Osteoblast (primary cell): ENCODE measurements around the gene GGA3. TPM values are rescaled to one million over a fixed set of nuclear protein-coding genes. Genes with fewer than 3 reads are reported as not detected.

Experiments used
- DNase-seq: peaks from one replicate; pipeline ENCODE4 v3.0.0; 2011; ENCODE audit warnings: low spot score, mixed read lengths; ENCODE audit not compliant: insufficient read length; ENCODE audit errors: missing footprints
- H2AFZ ChIP-seq: 2 replicates; pipeline ENCODE4 v1.6.0; 2011; ENCODE audit warnings: mild to moderate bottlenecking, low read length
- H3K27ac ChIP-seq: 2 replicates; pipeline ENCODE4 v1.5.1; 2011; ENCODE audit warnings: mild to moderate bottlenecking, low read depth, low read length, moderate library complexity
- H3K27me3 ChIP-seq: 2 replicates; pipeline ENCODE4 v1.6.0; 2012; ENCODE audit warnings: mild to moderate bottlenecking, control low read depth, inconsistent platforms, low read length, moderate library complexity; ENCODE audit not compliant: insufficient read depth
- H3K36me3 ChIP-seq: 2 replicates; pipeline ENCODE4 v1.5.1; 2011; ENCODE audit warnings: mild to moderate bottlenecking, low read length, control low read depth, moderate library complexity; ENCODE audit not compliant: insufficient read depth
- H3K4me1 ChIP-seq: 2 replicates; pipeline ENCODE4 v1.5.1; 2011; ENCODE audit warnings: mild to moderate bottlenecking, low read length, control low read depth, moderate library complexity; ENCODE audit not compliant: insufficient read depth
- H3K4me2 ChIP-seq: 2 replicates; pipeline ENCODE4 v1.6.0; 2011; ENCODE audit warnings: mild to moderate bottlenecking, low read length; ENCODE audit not compliant: insufficient read depth
- H3K4me3 ChIP-seq: fragments of 200-600 bp; sonication (generic); 3 replicates; pipeline ENCODE4 v1.5.1; 2012; ENCODE audit warnings: mild to moderate bottlenecking, low read length, inconsistent platforms; ENCODE audit not compliant: insufficient read depth
- H3K79me2 ChIP-seq: 2 replicates; pipeline ENCODE4 v1.6.0; 2012; ENCODE audit warnings: mild to moderate bottlenecking, low read length, control low read depth, inconsistent platforms; ENCODE audit not compliant: insufficient read depth
- H3K9me3 ChIP-seq: 2 replicates; pipeline ENCODE4 v1.5.1; 2011; ENCODE audit warnings: low read depth, low read length, control low read depth
- H4K20me1 ChIP-seq: 2 replicates; pipeline ENCODE4 v1.6.0; 2012; ENCODE audit warnings: mild to moderate bottlenecking, low read length, control low read depth; ENCODE audit not compliant: insufficient read depth
- total RNA-seq: library from RNA; depleted of rRNA; stranded (reverse); fragments of >200 nt; gene quantifications from 2 replicates; pipeline ENCODE4 v1.2.3, GENCODE V29; 2012
- TF ChIP-seq, protein P1 (sequence below): IDR thresholded peaks from 2 replicates; pipeline ENCODE4 v1.5.1; 2011; ENCODE audit warnings: mild to moderate bottlenecking, low read depth, low read length, moderate library complexity; ENCODE audit errors: extremely low read depth

GGA3 gene
- total RNA-seq, 1 donor = 9.0 TPM

DNA sequence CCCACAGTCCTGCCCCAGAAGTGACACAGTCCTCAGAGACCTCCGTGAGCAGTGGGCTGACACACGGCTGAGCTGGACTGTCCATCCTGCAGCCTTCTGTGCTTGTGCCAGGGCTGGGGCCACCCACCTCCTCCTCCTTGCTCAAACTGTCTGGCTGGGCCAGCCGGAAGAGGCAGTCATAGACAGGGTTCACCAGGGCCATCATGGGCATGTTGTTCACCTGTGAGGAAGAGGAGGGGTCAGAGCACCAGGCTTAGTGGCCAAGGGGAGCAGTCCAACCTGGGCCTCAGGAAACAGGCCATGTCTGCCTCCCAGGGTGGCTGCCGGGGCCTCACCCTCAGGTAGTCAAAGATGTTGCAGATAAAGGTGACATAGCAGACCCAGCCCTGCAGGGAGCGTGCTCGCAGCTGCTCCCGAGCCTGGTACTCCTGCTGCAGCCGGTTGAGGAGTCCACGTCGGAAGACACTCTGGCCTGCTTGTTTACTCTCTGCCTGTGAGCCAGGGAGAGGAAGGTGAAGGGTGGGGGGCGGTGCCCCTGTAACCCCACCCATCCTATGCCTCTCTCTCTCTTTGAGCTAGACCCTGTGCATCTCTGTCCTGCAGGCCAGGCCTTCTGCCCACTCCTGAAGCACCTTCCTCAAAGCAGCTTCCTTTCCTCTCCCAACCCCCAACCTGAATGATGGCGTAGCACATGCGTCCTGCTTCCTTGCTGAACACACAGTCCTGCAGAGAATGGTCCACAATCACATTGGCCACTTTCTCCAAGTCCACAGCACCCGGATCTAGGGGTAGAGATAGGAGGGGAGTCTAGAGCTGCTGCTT is 6.2 kb upstream of the GGA3 start:
- Histone ChIP-seq H3K9me3 (no peaks in the 10 kb centered on the region), H3K36me3 (peaks cover 29% of the 10 kb centered on the region), H3K27ac (no peak overlapping the region), H3K4me2 (no peak overlapping the region), H3K79me2 (peaks cover 9% of the 10 kb centered on the region), H4K20me1 (peaks cover 4% of the 10 kb centered on the region), H3K4me3 (no peak overlapping the region), H3K4me1 (peaks cover 36% of the 10 kb centered on the region), H2AFZ (no peak overlapping the region), H3K27me3 (no peaks in the 10 kb centered on the region)
- TF ChIP-seq, protein P1, sequence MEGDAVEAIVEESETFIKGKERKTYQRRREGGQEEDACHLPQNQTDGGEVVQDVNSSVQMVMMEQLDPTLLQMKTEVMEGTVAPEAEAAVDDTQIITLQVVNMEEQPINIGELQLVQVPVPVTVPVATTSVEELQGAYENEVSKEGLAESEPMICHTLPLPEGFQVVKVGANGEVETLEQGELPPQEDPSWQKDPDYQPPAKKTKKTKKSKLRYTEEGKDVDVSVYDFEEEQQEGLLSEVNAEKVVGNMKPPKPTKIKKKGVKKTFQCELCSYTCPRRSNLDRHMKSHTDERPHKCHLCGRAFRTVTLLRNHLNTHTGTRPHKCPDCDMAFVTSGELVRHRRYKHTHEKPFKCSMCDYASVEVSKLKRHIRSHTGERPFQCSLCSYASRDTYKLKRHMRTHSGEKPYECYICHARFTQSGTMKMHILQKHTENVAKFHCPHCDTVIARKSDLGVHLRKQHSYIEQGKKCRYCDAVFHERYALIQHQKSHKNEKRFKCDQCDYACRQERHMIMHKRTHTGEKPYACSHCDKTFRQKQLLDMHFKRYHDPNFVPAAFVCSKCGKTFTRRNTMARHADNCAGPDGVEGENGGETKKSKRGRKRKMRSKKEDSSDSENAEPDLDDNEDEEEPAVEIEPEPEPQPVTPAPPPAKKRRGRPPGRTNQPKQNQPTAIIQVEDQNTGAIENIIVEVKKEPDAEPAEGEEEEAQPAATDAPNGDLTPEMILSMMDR = peak; percentile 6
- DNase-seq = no peak

DNA sequence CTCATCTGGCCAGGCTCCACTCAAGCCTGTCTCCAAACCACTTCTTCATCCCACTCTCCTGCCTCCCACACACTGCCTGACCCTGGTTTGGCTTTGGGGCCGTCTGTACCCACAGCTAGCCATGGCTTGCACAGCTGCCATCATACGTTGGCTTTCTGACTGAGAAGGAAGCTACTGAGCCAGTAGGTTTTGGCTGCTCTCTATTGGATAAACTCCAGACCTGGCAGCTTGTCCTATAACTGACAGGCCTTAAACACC is 5.7 kb upstream of the GGA3 start:
- no peak overlapping the region for H3K4me2 ChIP-seq
- no peaks in the 10 kb centered on the region for H3K27me3 ChIP-seq
- DNase-seq = no peak
- no peaks in the 10 kb centered on the region for H4K20me1 ChIP-seq
- H3K4me3 ChIP-seq = no peak overlapping the region
- no peak overlapping the region for H2AFZ ChIP-seq
- TF ChIP-seq, protein P1 = no peak
- peaks cover 14% of the 10 kb centered on the region for H3K79me2 ChIP-seq
- H3K36me3 ChIP-seq = peaks cover 29% of the 10 kb centered on the region
- no peak overlapping the region for H3K27ac ChIP-seq
- H3K4me1 ChIP-seq = peaks cover 36% of the 10 kb centered on the region
- no peaks in the 10 kb centered on the region for H3K9me3 ChIP-seq

DNA sequence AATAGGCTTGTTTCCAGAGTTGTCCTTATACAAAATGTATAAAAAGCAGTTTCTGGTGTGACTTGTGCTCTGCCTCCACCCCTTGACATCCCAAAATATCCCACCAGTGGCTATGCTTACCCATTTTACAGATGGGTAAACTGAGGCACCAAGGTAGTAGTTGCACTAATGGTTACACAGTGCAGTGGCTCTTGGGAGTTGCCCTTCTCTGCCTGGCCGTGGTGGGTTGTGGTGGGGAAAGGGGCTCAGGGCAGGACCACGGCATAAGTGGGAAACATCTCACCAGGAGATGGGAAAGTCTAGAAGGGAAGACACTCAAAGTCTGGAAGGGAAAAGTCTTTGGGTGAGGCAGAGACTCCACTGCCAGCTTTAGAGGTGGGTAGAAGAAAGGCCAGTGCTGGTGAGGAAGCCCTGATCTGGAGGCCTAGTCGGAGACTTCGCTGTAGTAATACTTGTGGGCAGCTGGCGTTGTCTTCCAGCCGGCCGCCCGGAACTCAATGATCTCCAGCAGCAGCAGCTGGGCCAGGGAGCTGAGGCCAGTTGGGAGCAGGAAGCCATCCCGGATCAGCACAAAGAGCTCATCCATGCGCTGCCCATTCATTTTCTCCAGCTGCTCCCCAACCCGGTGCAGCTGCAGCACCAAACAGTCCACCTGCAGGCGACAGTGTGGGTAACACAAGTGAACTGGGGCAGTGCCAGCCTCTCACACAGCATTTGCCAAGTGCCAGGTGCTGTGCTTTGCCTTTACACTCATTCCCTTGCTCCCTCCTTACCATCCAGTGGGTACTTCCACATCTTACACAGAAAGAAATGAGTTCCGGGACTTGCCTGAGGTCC is 5.1 kb upstream of the GGA3 start:
- no peak overlapping the region for H3K4me3 ChIP-seq
- H3K4me2 ChIP-seq = no peak overlapping the region
- H3K9me3 ChIP-seq = no peaks in the 10 kb centered on the region
- DNase-seq = peak; percentile 68
- peaks cover 31% of the 10 kb centered on the region for H3K4me1 ChIP-seq
- H4K20me1 ChIP-seq = no peaks in the 10 kb centered on the region
- peaks cover 29% of the 10 kb centered on the region for H3K36me3 ChIP-seq
- TF ChIP-seq, protein P1 = no peak
- no peak overlapping the region for H3K27ac ChIP-seq
- no peak overlapping the region for H2AFZ ChIP-seq
- H3K79me2 ChIP-seq = peaks cover 18% of the 10 kb centered on the region
- no peaks in the 10 kb centered on the region for H3K27me3 ChIP-seq
